Endodermal cell (in vitro differentiated cells): ENCODE results near the gene SYT6. TPM values are rescaled to one million over a fixed set of nuclear protein-coding genes. Genes with fewer than 3 reads are reported as not detected.
"Not testable (repeated sequence)": the region's sequence is repeated elsewhere in the genome, so short reads cannot be mapped to it uniquely, and the experiment has no call there.

Experiments used
- DNase-seq: peaks from one replicate; pipeline ENCODE4 v3.0.0-alpha.2; 2017
- H3K27ac ChIP-seq: 2 replicates; pipeline ENCODE4 v1.5.1; 2013; ENCODE audit warnings: mild to moderate bottlenecking, low read depth, low read length, moderate library complexity
- H3K27me3 ChIP-seq: 2 replicates; pipeline ENCODE4 v1.6.1; 2013; ENCODE audit warnings: mild to moderate bottlenecking, low read length, moderate library complexity; ENCODE audit not compliant: insufficient read depth, control insufficient read depth, poor library complexity, severe bottlenecking
- H3K36me3 ChIP-seq: 2 replicates; pipeline ENCODE4 v1.7.0; 2013; ENCODE audit warnings: mild to moderate bottlenecking, low read length, moderate library complexity; ENCODE audit not compliant: control insufficient read depth, insufficient read depth
- H3K4me1 ChIP-seq: one replicate; pipeline ENCODE4 v1.7.0; 2013; ENCODE audit warnings: low read length; ENCODE audit not compliant: control insufficient read depth, insufficient read depth
- H3K4me3 ChIP-seq: 2 replicates; pipeline ENCODE4 v1.5.1; 2013; ENCODE audit warnings: mild to moderate bottlenecking, low read length, moderate library complexity
- H3K9ac ChIP-seq: 2 replicates; pipeline ENCODE4 v1.6.1; 2013; ENCODE audit warnings: mild to moderate bottlenecking, low read length, moderate library complexity; ENCODE audit not compliant: poor library complexity, severe bottlenecking; ENCODE audit errors: extremely low read depth
- H3K9me3 ChIP-seq: 2 replicates; pipeline ENCODE4 v1.6.1; 2013; ENCODE audit warnings: mild to moderate bottlenecking, low read length, moderate library complexity; ENCODE audit not compliant: control insufficient read depth
- H3K27ac Mint-ChIP-seq: 2 replicates; pipeline ENCODE4 v1.8.0; 2020; ENCODE audit warnings: mixed read lengths
- H3K27me3 Mint-ChIP-seq: 2 replicates; pipeline ENCODE4 v1.8.0; 2021; ENCODE audit warnings: mild to moderate bottlenecking, mixed read lengths; ENCODE audit not compliant: insufficient read depth
- H3K36me3 Mint-ChIP-seq: 2 replicates; pipeline ENCODE4 v1.8.0; 2020; ENCODE audit warnings: low read depth, mixed read lengths
- H3K4me1 Mint-ChIP-seq: 2 replicates; pipeline ENCODE4 v1.8.0; 2020; ENCODE audit warnings: mixed read lengths
- H3K4me3 Mint-ChIP-seq: 2 replicates; pipeline ENCODE4 v1.8.0; 2020; ENCODE audit warnings: mild to moderate bottlenecking, moderate library complexity, mixed read lengths
- H3K9me3 Mint-ChIP-seq: 2 replicates; pipeline ENCODE4 v1.8.0; 2020; ENCODE audit warnings: mild to moderate bottlenecking, mixed read lengths
- WGBS, 2 experiments: methylation state at CpG; one replicate each; pipeline versions ENCODE4 v1.1.5 to v1.1.7; 2013; ENCODE audit warnings: missing lambda C conversion rate in 2 of 2, mixed read lengths in 1 of 2; ENCODE audit not compliant: insufficient coverage in 1 of 2, insufficient read length in 1 of 2; 5-methylcytosine and 5-hydroxymethylcytosine counted together
- total RNA-seq, 2 donors: library from RNA; stranded (reverse); fragmentation: NEBNext Ultra II Directional in 1 of 2; extraction: Animal tissue kit (Norgen Biotek cat#: 25700) in 1 of 2; gene quantifications; 2 replicates in 1 of 2; 3 replicates in 1 of 2; pipeline ENCODE4 v1.2.1, GENCODE V29; 2021
- TF ChIP-seq, protein P1 (sequence below): fragments of 200-600 bp; sonication (generic); conservative IDR thresholded peaks from 2 replicates; pipeline ENCODE4 v1.5.0; 2021; ENCODE audit warnings: antibody characterized with exemption, mild to moderate bottlenecking

Gene SYT6
- total RNA-seq, 2 donors from 2014 or later = 1.3 to 4.4 TPM

DNA sequence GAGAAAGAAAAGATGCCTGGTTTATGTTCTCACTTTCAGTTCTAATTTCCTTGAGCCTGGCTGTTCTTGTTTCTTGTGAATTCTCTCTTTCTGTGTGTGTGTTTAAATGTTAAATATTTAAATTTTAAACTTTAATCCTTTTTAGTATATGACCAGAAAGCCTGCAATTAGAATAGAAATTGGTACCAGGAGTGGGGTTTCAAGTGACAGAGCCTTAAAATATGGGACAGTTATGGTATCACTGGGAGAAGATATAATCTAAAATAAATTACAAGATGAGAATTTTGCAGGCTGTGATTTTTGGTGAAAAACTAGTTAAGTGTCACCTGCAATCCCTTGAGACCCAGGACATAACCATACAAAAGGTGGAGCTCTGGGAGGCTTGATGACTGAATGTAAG lies 81.4 kb downstream of the SYT6 start:
- Mint-ChIP-seq H3K27me3 (peaks cover 95% of the 10 kb centered on the region), H3K36me3 (peaks cover 3% of the 10 kb centered on the region)

GRCh38 chr1:114069762-114070161 lies 83.9 kb downstream of the SYT6 start:
- Histone ChIP-seq H3K9me3 (peaks cover 33% of the 10 kb centered on the region), H3K27me3 (peaks cover 70% of the 10 kb centered on the region)
- not testable (repeated sequence) for H3K27ac Mint-ChIP-seq, H3K9ac ChIP-seq, H3K4me3 Mint-ChIP-seq, H3K36me3 ChIP-seq, H3K36me3 Mint-ChIP-seq, H3K4me1 ChIP-seq, DNase-seq, H3K4me3 ChIP-seq, H3K27ac ChIP-seq, H3K4me1 Mint-ChIP-seq
- Mint-ChIP-seq H3K9me3 (peaks cover 45% of the 10 kb centered on the region), H3K27me3 (peaks cover 93% of the 10 kb centered on the region)

More for the DNA sequence above, 81.4 kb downstream of the SYT6 start:
- no peak overlapping the region for H3K4me3 Mint-ChIP-seq
- DNase-seq = no peak
- peaks cover 86% of the 10 kb centered on the region for H3K27me3 ChIP-seq
- TF ChIP-seq, protein P1, sequence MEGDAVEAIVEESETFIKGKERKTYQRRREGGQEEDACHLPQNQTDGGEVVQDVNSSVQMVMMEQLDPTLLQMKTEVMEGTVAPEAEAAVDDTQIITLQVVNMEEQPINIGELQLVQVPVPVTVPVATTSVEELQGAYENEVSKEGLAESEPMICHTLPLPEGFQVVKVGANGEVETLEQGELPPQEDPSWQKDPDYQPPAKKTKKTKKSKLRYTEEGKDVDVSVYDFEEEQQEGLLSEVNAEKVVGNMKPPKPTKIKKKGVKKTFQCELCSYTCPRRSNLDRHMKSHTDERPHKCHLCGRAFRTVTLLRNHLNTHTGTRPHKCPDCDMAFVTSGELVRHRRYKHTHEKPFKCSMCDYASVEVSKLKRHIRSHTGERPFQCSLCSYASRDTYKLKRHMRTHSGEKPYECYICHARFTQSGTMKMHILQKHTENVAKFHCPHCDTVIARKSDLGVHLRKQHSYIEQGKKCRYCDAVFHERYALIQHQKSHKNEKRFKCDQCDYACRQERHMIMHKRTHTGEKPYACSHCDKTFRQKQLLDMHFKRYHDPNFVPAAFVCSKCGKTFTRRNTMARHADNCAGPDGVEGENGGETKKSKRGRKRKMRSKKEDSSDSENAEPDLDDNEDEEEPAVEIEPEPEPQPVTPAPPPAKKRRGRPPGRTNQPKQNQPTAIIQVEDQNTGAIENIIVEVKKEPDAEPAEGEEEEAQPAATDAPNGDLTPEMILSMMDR = no peak
- H3K36me3 ChIP-seq = no peaks in the 10 kb centered on the region
- peaks cover 21% of the 10 kb centered on the region for H3K4me1 Mint-ChIP-seq
- H3K27ac Mint-ChIP-seq = no peak overlapping the region
- no peak overlapping the region for H3K9ac ChIP-seq
- no peak overlapping the region for H3K27ac ChIP-seq
- peaks cover 45% of the 10 kb centered on the region for H3K9me3 Mint-ChIP-seq
- peak overlapping the region; percentile 38 for H3K4me3 ChIP-seq
- H3K4me1 ChIP-seq = no peaks in the 10 kb centered on the region
- H3K9me3 ChIP-seq = peaks cover 36% of the 10 kb centered on the region

- H3K27me3 ChIP-seq = peaks cover 70% of the 10 kb centered on the region
- peaks cover 22% of the 10 kb centered on the region for H3K9me3 ChIP-seq
- WGBS, 2 experiments = 89 to 90% methylated on average over 1 of the region's 1 CpG
- DNase-seq, H3K4me1 Mint-ChIP-seq, H3K9ac ChIP-seq, H3K4me3 Mint-ChIP-seq, H3K4me3 ChIP-seq, H3K36me3 Mint-ChIP-seq, H3K36me3 ChIP-seq, H3K27ac Mint-ChIP-seq, H3K4me1 ChIP-seq, H3K27ac ChIP-seq: not testable (repeated sequence)
- H3K27me3 Mint-ChIP-seq = peaks cover 93% of the 10 kb centered on the region
- H3K9me3 Mint-ChIP-seq = peaks cover 40% of the 10 kb centered on the region
These were observed 85.0 kb downstream of the SYT6 start for GRCh38 chr1:114068684-114069083.

- not testable (repeated sequence) for H3K36me3 Mint-ChIP-seq, H3K27ac ChIP-seq, H3K4me1 ChIP-seq, H3K4me3 Mint-ChIP-seq, H3K36me3 ChIP-seq, H3K9ac ChIP-seq, H3K27ac Mint-ChIP-seq, H3K4me3 ChIP-seq, DNase-seq, H3K4me1 Mint-ChIP-seq
- WGBS, 2 experiments = 87% methylated on average over 3 of the region's 3 CpGs; no CpG with 5 or more reads in 1 of the 2 experiments
- Mint-ChIP-seq H3K27me3 (peaks cover 88% of the 10 kb centered on the region), H3K9me3 (peaks cover 20% of the 10 kb centered on the region)
- Histone ChIP-seq H3K27me3 (peaks cover 61% of the 10 kb centered on the region), H3K9me3 (peaks cover 11% of the 10 kb centered on the region)
These were observed 88.0 kb downstream of the SYT6 start for GRCh38 chr1:114065671-114066070.
